ENCODE data around the gene BNC2.

GRCh38 chr9:16773116-16773515 is 97.4 kb downstream of the BNC2 start:
- TF ChIP-seq POLR2AphosphoS5 (IDR thresholded peaks at IDR 0.05) (no peak), EP300 (IDR thresholded peaks at IDR 0.05) (no peak), CTCF (IDR thresholded peaks at IDR 0.05) (no peak)
